Measurements from ENCODE around the gene NOTCH4. TPM values are rescaled to one million over a fixed set of nuclear protein-coding genes. Genes with fewer than 3 reads are reported as not detected.

NOTCH4 gene
- total and polyA plus RNA-seq, 12 donors: 7.1 to 136 (median 20.2) TPM

DNA sequence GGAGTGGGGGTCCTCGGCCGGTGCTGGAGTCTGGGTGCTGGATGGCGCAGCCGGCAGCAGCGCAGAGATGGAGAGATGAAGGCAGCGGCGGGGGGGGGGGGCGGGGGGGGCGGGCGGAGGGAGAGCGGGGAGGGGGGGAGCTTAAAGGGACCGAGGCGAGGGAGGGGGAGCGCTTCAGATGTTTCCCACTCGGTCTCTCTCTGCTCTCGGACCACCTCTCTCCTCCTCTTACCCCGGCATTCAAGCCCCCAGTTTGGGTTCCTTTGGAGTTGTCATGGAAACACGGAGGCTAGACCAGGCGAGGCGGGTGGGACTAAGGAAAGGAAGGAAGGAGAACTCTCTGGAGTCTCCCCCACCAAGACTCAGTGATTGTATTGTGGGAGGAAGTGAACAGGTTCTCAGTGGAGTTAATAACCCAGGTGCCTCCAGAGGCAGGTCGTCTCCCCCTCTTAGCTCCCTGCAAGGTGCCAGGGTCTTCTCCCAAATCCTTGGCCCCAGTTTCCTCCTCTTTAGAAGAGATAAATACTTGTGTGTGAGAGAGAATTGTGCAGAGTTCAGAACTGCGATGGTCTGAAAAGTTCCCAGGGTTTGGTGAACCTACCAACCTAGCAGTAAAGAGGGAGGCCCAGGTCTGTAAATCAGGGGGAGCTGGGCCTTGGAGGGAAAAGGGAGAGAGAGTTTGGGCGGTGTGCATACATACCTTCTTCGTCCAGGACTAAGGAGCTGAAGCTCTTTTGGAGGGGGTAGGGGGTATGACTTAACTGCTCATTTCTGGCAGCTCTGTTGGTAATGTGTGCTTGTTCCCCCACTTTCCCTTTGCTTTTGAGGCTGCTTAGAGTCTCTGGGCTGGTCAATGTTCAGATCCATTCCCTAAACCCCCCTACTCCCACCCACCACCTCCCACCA, 71.8 kb downstream of the NOTCH4 start, which contains the start of gene PRRT1:
TSS of gene PRRT1 (minus strand) at position 77 of the 906 bp plus-strand sequence. CDS start 112 bp downstream, outside the sequence.
- Histone ChIP-seq H3K27me3 (no peaks in the 10 kb centered on the region), H3K36me3 (replicated peaks in 1 of 2) (peaks cover 0 to 12% of the 10 kb centered on the region in 2 donors), H3K4me1 (replicated peaks in 1 of 2) (peaks cover 14 to 20% of the 10 kb centered on the region in 2 donors), H3K4me3 (peak within 1 kb of the TSS in 2 of 4 donors; percentile 66 to 89), H3K9me3 (replicated peaks in 1 of 3) (no peaks in the 10 kb centered on the region), H3K27ac (peak within 1 kb of the TSS in 4 of 5 donors; percentile 78 to 94 (median 87))
- 27 to 39% (median 31%) methylated on average over 12 to 18 of the region's 24 CpGs for WGBS, 4 donors
- DNase-seq: no peak
- no peak for TF ChIP-seq POLR2A (IDR thresholded peaks at IDR 0.05)
- TF ChIP-seq, protein P1, sequence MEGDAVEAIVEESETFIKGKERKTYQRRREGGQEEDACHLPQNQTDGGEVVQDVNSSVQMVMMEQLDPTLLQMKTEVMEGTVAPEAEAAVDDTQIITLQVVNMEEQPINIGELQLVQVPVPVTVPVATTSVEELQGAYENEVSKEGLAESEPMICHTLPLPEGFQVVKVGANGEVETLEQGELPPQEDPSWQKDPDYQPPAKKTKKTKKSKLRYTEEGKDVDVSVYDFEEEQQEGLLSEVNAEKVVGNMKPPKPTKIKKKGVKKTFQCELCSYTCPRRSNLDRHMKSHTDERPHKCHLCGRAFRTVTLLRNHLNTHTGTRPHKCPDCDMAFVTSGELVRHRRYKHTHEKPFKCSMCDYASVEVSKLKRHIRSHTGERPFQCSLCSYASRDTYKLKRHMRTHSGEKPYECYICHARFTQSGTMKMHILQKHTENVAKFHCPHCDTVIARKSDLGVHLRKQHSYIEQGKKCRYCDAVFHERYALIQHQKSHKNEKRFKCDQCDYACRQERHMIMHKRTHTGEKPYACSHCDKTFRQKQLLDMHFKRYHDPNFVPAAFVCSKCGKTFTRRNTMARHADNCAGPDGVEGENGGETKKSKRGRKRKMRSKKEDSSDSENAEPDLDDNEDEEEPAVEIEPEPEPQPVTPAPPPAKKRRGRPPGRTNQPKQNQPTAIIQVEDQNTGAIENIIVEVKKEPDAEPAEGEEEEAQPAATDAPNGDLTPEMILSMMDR (IDR thresholded peaks at IDR 0.05): no peak
- intact Hi-C loops (cut with DNase I): no loop called here

DNA sequence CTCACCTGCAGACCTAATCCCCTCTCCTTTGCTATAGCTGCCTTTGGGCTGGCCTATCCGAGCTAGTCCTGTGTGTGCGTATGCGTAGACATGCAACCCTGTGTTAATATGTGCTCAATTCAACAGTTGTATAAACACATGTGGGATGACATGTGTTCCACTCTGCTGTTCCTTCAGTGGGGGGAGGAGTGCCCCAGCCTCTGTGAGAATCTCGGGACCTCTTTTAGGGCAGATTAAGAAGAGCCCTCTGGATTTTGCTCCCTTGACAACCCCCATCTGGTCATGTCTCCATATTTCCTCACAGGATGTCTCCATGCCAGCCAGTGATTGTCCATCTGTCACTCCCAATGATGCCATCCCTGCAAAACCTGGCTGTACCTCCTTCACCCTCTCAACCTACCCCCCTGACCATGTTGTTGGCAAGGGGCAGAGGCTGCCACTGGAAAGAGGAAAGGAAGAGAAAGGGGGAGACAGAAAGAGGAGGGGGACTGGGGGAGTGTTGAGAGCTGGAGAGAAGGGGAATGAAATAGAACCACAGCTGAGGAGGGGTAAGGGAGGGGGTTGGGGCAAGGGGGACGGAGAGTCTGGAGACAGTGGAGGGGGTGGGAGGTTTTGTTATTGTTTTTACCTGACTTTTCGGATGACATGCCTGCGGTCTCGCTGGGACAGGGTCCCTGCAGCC, 72.5 kb downstream of the NOTCH4 start:
- Histone ChIP-seq H3K4me3 (peak overlapping the region in 1 of 4 donors; percentile 51), H3K27me3 (no peaks in the 10 kb centered on the region), H3K36me3 (replicated peaks in 1 of 2) (peaks cover 0 to 5% of the 10 kb centered on the region in 2 donors), H3K9me3 (replicated peaks in 1 of 3) (no peaks in the 10 kb centered on the region), H3K4me1 (replicated peaks in 1 of 2) (peaks cover 14 to 20% of the 10 kb centered on the region in 2 donors), H3K27ac (peak overlapping the region in 2 of 5 donors; percentile 30 to 54)
- intact Hi-C loops (cut with DNase I): no loop called here
- no peak for TF ChIP-seq POLR2A (IDR thresholded peaks at IDR 0.05)
- no peak for DNase-seq
- 43 to 62% (median 50%) methylated on average over 5 to 8 of the region's 8 CpGs for WGBS, 4 donors

DNA sequence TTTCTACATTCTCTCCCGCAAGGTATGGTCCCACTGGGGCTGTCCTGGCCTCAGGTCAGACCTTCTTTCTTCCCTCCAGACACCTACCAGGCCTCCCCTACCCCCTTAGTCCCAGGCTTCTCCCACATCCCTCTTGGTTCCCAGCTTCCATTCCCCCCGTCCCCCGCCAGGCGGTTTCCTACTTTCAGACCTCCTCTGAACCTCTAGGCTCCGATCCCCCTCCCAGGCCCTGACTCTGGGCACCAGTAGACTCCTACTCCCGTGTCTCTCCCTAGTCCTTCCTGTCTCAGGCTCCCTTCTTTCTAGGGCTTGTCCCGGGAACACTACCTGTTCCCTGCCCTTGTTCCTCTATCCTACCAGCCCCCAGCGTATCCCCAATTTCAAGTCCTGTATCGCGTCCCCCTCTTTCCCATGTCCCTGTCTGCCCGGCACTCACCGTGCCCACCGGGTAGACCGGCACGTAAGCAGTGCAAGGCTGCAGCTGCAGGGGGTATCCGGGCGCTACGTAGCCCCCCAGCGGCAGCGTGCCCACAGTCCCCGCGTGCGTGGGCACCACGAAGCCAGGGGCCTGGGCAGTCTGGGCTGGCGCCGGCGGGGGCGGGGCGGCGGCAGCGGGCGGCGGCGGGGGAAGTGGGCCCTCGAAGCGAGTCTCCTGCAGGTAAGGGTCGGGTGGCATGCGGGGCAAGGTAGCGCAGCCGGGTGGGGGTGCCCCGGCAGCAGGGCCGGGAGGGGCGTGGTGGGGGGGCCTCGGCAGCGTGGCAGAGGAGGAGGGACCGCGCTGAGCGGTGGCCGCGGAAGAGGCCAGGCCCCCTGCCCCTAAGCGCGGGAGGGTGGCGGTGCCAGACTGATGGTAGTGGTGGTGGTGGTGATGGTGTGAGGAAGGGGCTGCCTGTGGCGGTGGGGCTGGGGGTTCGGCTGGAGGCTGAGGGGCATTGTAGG, 73.7 kb downstream of the NOTCH4 start:
- no peaks in the 10 kb centered on the region for H3K36me3 ChIP-seq (replicated peaks in 1 of 2)
- no peak overlapping the region for H3K4me3 ChIP-seq
- TF ChIP-seq POLR2A (IDR thresholded peaks at IDR 0.05): no peak
- TF ChIP-seq, protein P1 (IDR thresholded peaks at IDR 0.05): no peak
- intact Hi-C loops (cut with DNase I): no loop called here
- no peaks in the 10 kb centered on the region for H3K27me3 ChIP-seq
- no peaks in the 10 kb centered on the region for H3K9me3 ChIP-seq (replicated peaks in 1 of 3)
- WGBS, 4 donors: 55 to 76% (median 64%) methylated on average over 30 to 55 of the region's 55 CpGs
- H3K4me1 ChIP-seq (replicated peaks in 1 of 2): peaks cover 14 to 19% of the 10 kb centered on the region in 2 donors
- H3K27ac ChIP-seq: no peak overlapping the region
- no peak for DNase-seq

DNA sequence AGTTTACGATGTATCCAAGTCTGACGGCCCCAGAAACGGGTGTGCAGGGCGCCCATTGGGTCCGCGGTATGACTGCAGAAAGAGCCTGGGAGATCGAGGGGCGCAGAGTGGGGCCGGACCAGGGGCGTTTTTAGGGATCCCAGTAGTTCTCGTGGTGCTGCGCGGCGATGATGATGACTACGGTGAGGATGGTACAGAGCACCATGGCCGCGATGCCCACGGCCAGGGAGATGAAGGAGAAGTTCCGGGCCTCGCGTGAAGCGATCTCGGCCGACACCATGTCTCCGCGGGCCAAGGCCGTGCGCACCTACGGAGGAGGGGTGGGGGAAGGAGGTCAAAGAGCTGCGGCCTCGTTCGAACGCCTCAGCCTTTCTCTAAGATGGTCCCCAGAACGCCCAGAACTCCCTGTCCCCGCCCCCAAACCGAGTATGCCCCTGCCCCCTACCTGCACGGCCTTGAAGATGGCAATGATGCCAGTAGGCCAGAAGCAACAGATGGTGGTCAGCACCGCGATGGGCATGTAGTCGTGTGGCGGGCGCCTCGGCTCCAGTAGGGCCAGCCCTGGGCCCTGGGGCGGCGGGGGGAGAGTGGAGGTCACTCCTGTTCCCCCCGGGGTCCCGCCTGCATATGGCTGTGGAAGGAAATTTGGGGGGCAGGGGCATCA, 74.6 kb downstream of the NOTCH4 start:
- Histone ChIP-seq H3K27ac (no peak overlapping the region), H3K9me3 (replicated peaks in 1 of 3) (no peaks in the 10 kb centered on the region), H3K36me3 (replicated peaks in 1 of 2) (no peaks in the 10 kb centered on the region), H3K4me3 (peak overlapping the region in 1 of 4 donors; percentile 29), H3K27me3 (no peaks in the 10 kb centered on the region), H3K4me1 (replicated peaks in 1 of 2) (peaks cover 7 to 13% of the 10 kb centered on the region in 2 donors)
- intact Hi-C loops (cut with DNase I): no loop called here
- WGBS, 4 donors: 50 to 65% (median 59%) methylated on average over 18 to 47 of the region's 47 CpGs
- DNase-seq: no peak
- TF ChIP-seq, protein P1 (IDR thresholded peaks at IDR 0.05): no peak
- TF ChIP-seq POLR2A (IDR thresholded peaks at IDR 0.05): no peak

Data from adrenal gland (tissue), 12 donors.